Measurements from ENCODE around the gene SLC2A1.
"Not testable (repeated sequence)": the region's sequence is repeated elsewhere in the genome, so short reads cannot be mapped to it uniquely, and the experiment has no call there.

SLC2A1 gene

DNA sequence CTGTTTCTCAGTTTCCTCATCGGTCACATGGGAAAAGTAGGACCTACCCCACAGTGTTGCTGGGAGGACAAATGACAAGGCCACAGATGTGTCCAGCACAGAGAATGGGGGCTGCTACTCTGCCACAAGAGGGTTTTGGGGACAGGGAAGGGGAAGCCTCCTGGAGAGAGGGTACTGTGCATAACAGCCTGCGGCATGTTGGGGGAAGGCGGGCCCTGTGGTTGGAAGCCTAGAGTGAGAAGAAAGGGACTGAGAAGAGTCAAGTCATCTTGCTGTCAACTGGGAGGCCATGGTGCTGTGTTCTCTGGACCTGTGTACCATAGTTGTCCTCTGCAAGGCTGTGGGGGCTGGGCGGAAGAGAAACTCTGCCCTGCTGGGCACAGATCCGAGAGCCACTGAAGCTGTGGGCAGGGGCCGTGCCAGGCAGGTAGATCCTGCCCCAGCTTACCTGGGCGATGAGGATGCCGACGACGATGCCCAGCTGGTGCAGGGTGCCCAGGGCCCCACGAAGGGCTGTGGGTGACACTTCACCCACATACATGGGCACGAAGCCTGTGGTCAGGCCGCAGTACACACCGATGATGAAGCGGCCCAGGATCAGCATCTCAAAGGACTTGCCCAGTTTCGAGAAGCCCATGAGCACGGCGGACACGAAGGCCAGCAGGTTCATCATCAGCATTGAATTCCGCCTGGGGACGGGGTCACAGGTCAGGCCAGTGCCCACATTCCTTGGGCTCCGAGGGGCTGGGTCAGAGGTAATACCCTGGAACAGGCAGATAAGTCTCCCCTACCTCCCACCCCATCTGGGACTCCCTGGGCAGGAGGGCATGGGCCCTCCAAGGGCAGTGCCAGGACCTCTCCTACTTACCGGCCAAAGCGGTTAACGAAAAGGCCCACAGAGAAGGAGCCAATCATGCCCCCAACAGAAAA, 28.2 kb downstream of the SLC2A1 start:
- no peak for DNase-seq (ENCODE audit: low read depth in 2 of 2, low spot score in 1 of 2)

DNA sequence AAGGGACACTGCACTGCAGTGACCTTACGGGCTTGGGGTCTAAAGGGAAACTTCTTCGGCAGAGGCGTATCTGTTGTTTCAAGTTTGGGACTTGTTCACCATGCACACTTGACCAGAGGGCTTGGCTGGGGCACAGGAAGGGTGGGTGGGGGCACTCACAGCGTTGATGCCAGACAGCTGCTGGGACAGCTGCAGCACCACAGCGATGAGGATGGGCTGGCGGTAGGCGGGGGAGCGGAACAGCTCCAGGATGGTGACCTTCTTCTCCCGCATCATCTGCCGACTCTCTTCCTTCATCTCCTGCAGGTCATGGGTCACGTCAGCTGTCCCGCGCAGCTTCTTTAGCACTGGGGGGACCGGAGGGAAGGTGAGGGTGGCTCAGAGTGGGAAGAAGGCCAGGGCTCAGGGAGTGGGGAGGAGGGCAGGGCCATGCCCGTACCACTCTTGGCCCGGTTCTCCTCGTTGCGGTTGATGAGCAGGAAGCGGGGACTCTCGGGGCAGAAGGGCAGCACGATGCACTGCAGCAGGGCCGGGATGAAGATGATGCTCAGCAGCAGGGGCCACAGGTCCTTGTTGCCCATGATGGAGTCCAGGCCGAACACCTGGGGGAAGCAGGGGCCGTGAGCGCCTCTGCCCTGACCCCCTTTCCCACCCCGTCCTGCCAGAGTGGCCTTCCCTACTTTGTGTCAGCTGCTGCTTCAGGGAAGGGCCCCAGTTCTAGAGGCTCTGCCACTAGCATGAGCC, 29.1 kb downstream of the SLC2A1 start:
- no peak for DNase-seq (ENCODE audit: low read depth in 2 of 2, low spot score in 1 of 2)

DNA sequence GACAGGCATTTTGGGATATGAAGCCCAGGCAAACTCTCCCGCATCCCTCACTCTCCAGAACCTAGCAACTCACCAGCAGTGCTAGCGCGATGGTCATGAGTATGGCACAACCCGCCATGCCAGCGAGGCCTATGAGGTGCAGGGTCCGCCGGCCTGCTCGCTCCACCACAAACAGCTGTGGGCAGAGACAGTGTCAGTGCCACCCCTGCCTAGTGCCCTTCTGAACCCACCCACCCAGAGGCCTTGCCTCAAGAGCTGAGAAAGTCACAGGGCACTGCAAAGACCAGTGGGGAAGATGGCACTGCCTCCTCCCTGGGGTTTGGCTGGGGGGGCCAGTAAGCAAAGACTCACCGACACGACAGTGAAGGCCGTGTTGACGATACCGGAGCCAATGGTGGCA, 29.8 kb downstream of the SLC2A1 start:
- no peak for DNase-seq (ENCODE audit: low read depth in 2 of 2, low spot score in 1 of 2)

DNA sequence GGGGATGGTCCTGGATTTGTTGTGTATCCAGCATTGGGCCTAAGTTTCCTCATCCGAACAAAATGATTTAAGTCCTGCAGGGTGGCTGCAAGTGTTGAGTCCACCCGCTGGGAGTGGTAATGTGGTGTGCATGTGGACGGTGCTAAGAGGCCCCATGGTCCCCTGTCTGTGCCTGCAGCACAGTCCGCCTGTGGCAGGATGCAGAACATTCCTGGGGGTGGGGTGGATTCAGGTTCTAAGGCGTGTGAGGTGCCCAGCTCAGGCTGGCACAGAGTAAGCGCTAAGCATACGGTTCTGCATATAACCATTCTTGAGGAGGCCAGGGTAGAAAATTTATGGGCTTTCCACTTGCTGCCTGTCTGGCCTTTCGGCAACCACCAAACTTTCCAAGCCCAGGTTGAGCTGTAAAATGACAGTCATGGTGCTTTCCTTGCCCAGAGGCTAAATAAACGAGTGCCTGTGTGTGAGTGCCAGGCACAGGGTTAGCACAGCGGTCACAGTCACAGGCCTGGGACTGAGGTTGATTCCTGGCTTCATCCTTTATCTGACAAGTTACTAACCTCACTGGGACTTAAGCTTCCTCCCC, 30.7 kb downstream of the SLC2A1 start:
- no peak for DNase-seq (ENCODE audit: low read depth in 2 of 2, low spot score in 1 of 2)

DNA sequence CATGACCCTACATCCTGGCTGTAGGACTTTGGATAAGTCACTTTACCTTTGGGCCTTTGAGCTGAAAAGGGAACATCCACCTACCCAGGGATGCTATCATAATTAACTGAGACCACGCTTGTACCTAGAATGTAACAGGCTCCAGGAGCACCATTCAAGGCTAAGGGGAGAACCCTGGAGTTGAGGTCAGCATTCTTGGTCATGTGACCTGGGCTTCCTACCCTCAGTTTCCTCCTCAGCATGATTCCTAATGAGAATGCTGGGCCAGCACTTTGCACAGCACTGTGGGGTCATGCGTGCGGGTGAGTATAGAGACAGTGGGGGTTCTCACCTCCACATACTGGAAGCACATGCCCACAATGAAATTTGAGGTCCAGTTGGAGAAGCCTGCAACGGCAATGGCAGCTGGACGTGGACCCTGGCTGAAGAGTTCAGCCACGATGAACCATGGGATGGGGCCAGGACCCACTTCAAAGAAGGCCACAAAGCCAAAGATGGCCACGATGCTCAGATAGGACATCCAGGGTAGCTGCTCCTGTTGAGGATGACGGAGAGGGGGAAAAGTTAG, 31.3 kb downstream of the SLC2A1 start:
- no peak for DNase-seq (ENCODE audit: low read depth in 2 of 2, low spot score in 1 of 2)

DNA sequence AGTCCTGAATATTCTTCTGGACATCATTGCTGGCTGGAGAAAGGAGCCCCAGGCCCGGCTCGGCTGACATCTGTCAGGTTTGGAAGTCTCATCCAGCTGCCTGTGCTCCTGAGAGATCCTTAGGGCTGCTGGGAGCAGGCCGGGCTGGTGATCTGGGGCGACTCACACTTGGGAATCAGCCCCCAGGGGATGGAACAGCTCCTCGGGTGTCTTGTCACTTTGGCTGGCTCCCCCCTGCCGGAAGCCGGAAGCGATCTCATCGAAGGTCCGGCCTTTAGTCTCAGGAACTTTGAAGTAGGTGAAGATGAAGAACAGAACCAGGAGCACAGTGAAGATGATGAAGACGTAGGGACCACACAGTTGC, 31.8 kb downstream of the SLC2A1 start:
- no peak for DNase-seq (ENCODE audit: low read depth in 2 of 2, low spot score in 1 of 2)

DNA sequence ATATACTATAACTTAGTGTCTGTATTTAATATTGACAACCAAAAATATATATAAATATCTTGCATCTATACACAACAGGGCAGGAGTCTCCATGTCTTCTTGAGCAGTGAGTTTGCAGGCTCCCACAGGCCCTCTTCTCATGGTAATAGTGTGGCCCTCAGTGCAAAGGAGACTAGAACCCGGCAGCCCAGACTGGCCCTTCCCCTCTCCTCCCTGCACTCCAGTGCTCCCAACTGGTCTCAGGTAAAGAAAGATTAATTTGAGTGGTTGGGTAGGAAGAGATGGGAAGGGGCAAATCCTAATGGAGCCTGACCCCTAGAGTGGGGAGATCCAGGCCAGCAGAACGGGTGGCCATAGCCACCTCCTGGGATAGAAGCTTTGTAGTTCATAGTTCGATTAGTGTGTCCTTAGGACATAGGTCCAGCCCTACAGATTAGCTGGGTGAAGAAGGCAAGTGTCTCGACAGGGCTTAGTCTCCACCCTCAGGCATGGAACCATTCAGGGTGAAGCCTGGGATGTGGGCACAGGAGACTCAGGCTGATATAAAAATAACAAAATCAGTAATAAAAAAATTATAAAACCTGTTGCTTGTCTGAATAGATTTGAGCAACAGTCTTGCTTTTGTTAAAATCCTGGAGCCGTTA, 32.3 kb downstream of the SLC2A1 start:
- DNase-seq (ENCODE audit: low read depth in 2 of 2, low spot score in 1 of 2), result no peak

DNA sequence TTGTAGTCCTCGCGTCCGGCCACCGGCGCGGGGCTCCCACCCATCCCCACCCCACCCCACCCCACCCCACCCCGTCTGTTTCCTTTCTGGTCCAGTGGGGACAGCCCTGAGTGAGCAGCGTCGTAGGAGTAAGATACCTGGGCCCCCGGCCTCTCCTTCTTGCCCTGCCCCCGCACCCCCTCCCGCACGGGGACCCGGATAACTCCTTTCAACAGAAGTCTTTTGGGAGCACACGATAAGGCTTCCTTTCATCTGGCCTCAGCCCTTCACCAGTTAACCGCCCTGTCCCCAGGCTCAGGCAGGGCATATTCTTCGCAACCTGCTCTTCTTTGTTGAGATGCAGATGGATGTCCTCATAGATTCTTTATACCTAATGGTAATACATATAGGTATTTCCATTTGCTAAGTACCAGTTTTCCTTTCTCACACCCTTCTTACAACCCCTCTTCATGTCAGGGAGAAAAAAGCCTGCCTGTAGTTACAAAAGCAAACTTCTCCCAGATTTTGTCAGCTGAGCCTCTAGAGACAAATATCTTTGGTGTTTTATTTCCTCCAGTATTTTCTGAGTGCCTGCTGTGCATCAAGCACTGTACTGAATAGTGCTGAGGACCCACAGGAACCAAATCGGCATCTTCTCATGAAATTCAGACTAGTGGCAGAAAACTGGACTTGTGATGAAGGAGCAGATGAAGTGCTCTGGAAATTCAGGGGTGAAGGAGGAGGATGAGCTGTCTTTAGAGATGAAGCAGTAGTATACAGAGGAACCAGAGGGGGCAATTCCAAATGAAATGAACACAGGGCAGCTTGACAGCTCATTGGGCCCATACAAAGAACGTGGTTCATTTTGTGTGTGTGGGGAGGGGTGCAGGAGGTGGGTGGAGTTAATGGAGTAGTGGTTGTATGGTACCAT, 33.6 kb downstream of the SLC2A1 start:
- no peak for DNase-seq (ENCODE audit: low read depth in 2 of 2, low spot score in 1 of 2)

DNA sequence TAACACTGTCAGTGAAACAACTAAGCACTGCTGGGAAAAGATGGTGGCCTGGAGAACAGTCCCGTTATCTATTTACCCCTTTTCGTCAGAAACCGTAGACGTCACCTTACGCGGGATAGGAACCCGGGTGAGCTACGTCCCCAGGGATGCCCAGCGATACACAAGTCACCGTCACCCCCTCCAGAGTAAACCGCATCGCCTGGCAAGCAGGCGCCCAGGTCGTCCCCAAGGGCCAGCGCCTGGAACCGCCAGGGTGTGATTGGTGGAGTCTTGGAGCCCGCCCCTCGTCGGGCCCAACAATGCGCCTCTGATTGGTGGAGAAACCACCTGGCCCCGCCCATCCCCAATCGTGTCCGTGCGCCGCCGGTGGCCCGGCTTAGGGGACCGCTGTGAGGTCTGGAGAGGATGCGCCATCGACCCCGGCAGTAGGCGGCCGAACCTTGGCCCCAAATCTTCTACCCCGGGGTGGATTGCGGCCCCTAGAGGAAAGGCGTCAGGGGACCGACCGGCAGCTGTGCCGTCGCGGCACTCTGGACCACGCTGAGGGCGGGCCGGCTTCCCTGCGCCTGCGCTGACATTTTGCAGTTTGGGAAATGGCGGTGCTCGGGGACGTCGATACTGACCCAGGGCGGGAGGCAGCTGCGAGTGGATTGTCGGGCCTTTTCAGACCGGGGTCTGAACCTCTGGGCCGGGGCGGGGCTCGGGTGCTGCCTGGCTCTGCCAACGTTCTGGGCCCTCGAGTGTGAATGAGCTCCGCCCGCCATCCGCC, 34.4 kb downstream of the SLC2A1 start:
- DNase-seq (ENCODE audit: low read depth in 2 of 2, low spot score in 1 of 2), result peak; percentile 82

DNA sequence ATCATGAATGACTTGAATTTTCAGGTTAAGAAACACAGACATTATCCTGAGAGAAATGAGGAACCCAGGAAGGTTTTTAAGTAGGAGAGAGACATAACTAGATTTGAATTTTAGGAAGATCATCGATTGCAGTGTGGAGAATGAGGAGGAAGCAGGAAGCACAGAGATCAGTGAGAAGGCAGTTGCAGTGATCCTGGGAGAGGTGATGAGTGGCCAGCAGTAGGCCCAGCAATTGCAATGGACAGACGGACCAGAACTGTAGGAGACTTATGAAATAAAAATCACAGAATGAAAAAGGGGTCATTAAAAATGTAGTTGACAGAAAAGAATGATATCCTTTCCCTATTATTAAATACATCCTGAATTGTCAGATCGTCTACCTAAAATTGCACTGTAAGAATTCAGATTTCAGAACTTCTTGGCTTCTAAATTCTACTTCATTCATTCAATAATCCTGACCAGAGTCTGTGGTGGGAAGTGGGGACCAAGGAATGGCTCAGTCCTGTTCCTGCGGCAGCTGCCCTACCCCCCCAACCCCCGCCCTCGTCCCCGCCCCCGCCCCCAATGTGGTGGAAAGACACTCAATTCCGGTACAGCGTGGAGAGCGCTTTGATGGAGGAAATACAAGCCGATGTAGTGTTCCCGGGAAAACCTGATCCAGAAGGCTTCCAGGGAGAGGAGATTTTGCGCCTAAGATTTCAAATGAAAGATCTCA, 35.1 kb downstream of the SLC2A1 start:
- no peak for DNase-seq (ENCODE audit: low read depth in 2 of 2, low spot score in 1 of 2)

DNA sequence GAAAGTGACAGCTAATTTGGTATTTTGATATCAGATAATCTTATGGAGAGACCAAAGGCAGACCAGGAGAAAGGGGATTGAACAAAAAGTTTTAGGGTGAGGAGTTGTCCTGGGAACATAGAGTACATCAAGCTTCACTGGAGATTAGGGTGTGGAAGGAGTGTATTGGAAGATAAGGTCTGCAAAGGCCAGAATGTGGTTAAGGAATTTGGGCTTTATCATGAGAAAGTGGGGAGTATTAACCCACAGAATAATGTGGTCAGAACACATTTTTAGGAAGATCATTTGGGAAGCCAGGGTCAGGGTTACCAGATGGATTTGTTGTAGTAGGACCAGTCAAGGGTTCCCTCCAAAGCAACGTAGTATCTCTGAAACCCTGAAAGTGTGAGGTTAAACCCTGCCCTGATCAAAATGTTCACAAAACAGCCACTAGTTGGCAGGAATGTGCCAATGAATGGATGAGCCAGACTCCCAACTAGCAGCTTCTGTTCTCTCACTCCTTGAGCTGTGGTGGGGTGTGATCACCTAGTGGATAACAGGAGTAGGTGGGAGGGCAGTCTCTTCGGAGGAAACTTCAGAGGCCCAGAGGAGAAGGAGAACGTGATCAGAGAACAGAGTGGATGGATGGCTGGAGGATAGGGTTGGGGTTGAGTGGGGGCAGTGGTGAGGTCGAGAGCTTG, 35.8 kb downstream of the SLC2A1 start:
- no peak for DNase-seq (ENCODE audit: low read depth in 2 of 2, low spot score in 1 of 2)

DNA sequence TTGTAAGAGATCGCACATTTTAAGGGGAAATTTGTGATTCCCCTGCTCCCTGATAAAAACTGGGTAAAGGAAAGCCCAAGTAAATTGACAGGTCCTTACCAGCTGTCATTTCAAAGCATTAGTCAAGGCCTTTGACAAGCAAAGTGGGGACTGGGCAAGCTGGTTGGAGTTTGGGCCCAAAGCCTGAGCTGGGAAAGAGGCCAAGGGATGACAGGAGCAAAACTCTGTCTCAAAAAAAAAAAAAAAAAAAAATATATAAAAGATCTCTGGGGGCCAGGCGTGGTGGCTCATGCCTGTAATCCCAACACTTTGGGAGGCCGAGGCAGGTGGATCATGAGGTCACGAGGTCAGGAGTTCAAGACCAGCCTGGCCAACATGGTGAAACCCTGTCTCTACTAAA, 36.9 kb downstream of the SLC2A1 start:
- no peak for DNase-seq (ENCODE audit: low read depth in 2 of 2, low spot score in 1 of 2)

DNA sequence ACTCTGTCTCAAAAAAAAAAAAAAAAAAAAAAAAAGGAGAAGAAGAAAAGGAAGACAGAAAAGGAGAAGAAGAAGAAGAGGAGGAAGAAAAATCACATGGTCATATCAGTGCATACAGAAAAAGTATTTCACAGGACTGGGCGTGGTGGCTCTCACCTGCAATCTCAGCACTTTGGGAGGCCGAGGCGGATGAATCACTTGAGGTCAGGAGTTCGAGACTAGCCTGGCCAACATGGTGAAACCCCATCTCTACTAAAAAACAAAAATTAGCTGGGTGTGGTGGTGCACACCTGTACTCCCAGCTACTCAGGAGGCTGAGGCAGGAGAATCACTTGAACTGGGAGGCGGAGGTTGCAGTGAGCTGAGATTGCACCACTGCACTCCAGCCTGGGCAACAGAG, 39.0 kb downstream of the SLC2A1 start:
- DNase-seq (ENCODE audit: low read depth in 2 of 2, low spot score in 1 of 2), result not testable (repeated sequence)

DNA sequence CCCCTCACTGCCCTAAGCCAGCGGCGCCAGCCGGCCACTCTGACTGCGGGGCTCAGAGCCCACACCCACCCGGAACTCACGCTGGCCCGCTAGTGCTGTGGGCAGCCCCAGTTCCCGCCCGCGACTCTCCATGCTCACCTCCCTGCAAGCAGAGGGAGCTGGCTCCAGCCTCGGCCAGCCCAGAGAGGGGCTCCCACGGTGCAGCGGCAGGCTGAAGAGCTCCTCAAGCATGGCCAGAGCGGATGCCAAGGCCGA, 41.5 kb downstream of the SLC2A1 start:
- DNase-seq (ENCODE audit: low read depth in 2 of 2, low spot score in 1 of 2), result no peak

DNA sequence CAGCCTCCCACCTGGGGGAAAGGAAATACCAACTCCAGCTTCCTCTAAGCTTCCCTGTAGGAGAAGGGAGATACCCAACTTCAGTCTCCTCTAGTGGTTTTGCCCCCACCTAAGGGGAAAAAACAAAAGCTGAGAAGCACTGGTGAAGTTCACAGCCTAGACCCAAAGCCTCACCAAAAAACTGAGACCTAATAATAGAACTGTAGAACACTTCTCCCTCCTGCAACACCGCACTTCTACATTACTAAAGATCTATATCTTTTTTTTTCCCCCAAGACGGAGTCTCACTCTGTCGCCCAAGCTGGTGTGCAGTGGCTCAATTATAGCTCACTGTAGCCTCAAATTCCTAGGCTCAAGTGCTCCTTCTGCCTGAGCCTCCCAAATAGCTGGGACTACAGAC, 43.2 kb downstream of the SLC2A1 start:
- no peak for DNase-seq (ENCODE audit: low read depth in 2 of 2, low spot score in 1 of 2)

DNA sequence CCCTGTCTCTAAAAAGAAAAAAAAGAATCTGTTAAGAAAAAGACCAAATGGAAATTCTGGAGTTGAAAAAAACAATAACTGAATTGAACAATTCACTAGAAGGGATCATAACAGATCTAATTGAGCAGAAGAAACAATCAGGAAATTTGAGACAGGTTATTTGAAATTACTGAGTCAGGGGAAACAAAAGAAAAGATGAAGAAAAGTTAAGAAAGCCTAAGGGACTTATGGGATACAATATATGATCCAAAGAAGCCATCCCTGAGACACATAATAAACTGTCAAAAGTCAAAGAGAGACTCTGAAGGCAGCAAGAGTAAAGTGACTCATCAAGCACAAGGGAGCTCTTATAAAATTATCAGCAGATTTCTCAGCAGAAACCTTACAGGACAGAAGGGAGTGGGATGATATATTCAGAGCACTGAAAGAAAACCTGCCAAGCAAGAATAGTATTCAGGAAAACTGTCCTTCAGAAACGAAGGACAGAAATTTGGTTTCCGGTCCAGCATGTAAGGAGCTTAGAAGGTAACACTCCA, 44.5 kb downstream of the SLC2A1 start:
- no peak for DNase-seq (ENCODE audit: low read depth in 2 of 2, low spot score in 1 of 2)

DNA sequence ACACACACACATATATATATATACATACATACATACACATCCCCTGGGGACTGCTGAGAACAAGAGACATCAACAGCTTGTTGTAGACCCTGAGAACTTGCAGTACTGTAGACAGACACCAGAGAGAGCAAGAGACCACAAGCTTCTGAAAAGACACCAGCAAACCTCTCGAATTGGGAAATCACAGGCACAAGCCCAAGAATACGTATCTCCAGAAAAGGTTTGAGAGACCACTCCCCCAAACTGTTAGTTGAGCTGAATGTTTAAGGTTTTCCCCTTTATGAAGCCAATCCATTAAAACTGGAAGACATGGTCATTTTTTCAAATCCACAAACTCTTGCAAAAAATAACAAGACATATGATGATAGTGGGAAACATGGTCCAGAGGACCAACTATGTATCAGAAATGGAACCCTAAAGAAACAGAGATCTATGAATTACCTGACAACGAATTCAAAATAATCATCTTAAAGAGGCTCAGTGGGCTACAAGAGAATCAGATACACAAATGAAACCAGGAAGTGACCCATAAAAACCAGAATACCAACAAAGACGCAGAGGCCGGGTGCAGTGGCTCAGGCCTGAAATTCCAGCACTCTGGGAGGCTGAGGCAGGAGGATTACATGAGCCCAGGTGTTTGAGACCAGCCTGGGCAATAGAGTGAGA, 45.1 kb downstream of the SLC2A1 start:
- no peak for DNase-seq (ENCODE audit: low read depth in 2 of 2, low spot score in 1 of 2)

DNA sequence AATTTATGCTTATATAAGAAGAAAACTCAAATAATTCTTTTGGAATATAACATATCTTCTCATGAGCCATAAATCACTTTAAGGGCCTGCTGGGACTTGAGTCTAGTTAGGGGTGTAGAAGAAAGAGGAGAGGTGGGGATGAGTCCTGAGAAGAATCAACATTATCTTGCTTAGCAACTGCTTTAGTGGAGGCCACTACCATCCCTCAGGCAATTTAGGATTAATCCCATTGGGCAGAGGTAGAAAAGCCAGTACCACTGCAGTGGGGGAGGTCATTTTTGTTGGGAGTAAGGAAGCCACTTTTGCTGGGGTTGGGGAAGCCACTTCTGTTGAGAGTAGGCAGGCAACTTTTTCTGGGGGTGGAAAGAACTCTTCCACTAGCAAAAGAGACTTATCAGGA, 47.7 kb downstream of the SLC2A1 start:
- no peak for DNase-seq (ENCODE audit: low read depth in 2 of 2, low spot score in 1 of 2)
